SK-N-DZ (cell line): ENCODE data around the gene THOC6.
"Not testable (repeated sequence)": the region's sequence is repeated elsewhere in the genome, so short reads cannot be mapped to it uniquely, and the experiment has no call there.

Experiments used
- DNase-seq: peaks from one replicate; pipeline ENCODE4 v3.0.0-alpha.2; 2015; ENCODE audit warnings: low spot score

Gene THOC6

DNA sequence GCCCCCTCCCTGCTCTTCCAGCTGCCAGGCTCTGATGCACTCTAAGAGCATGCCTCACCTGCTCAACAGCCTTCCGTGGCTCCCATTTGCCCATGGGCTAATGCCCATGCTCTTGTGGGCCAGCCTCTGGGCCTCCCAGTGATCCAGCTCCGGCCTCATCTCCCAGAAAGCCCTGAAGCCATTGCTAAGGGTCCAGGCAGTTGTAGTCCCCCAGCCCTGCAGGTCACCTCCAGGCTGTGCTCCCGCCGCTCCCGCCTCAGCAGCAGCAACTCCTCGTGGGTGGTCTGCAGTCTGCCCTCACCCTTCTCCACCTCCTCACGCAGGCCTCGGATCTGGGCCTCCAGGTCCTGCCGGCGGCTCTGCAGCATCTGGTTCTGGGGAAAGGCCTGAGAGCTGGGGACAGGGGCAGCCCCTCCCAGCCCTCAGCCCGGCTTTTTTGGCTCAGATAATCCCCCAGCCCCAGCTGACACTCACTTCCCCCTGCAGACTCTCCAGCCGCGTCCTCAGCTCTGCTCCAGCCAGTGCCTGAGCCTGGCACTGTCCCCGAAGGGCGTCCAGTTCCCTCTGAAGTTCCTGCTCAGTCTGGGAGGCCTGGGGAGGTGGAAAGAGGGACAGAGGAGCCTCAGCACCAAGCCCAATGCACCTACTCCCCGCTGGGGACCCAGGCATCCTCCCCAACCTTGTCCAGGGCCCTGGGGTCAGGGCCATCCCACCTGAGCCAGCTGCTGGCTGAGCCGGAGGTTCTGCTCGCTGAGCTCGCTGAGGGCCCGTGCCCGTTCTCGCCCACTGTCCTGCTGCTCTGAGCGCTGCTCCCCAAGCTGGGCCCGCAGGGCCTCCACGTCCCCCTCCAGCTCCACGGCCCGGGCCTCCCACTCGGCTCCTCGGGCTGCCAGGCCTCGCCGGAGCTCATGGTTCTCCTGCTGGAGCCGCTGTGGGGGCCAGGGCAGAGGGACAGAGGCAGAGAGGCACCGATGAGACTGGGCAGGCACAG lies 6.7 kb downstream of the THOC6 start:
- DNase-seq: no peak

DNA sequence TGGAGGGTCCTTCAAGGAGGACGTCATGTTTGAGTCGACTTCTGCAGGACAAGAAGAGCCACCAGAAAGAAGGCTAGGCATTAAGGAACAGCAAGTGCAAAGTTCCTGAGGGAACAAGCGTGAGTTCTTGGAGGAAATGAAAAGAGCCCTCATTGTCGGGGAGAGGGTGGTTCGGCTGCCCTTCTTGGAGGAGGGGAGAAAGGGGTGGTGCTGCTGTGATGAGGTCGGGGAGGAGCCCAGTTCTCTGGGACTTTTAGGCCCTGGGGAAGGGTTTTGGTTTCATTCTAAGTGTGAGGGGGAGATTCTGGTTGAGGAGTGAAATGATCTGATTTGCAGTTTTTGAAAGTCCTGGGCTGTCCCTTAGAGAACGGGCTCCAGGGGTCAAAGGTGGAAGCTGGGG lies 8.8 kb downstream of the THOC6 start:
- no peak for DNase-seq

DNA sequence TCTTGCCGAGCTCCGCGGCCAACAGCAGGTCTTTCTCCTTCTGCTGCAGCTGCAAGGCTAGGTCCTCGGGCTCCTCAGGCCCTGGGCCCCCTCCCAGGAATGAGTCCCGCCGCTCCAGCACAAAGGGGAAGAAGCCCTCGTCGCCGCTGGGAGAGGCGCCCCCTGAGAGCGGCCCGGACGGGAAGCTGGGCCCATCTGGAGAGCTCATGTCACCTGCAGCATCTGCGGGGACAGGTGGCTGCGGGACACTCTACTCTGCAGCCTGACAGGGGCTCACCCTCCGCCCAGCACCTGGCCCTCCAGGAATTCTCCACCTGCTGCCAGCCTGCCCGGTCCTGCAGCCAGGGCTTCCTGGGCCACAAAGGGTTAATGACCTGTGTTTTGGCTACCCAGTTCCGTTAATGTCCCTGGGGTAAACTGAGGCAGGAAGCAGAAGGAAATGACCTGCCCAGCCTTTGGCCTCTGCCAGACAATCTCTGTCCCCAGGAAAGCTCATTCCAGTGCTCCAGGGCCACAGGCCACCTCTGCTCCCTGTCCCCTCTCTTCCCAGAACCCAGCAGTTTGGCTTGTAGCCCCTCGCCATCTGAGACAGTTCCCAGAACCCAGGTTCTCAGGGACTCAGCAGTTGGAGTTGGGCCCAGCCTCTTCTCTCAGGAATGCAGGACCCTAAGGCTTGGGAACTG lies 11.6 kb downstream of the THOC6 start:
- no peak for DNase-seq

DNA sequence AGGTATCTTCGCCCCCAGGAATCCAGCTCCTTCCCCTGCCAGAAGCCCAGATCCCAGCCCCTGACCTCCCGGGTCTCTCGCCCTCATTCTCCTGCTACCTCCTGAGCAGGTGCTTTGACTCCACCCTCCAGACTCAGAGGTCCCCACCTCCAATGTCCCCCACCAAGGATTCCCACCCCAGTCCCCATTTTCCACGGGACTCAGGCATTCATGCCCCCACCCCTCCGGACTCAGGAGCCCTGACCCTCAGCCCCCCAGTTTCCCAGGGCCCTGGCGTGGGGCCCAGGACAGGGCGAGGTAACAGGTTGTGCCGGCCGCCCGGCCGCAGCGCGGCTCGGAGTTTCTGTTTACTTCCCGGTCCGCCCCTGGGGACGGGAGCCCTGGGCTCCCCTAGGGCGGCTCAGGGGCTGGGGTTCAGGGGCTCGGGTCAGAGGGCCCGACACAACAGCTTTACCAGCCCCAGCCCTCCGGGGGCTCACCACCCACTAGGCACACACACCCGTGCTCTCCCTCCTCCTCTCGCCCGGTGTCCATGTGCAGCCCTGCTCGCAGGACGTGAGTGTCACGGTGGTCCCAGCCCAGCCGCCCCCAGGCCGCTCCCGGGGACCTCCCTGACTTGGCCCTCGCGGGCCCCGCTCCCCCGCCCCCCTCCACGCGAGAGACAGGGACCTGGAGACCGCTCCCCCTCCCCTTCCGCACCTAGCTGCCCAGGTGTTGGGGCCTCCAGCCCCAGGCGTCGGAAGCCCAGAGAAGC lies 12.3 kb downstream of the THOC6 start:
- no peak for DNase-seq

DNA sequence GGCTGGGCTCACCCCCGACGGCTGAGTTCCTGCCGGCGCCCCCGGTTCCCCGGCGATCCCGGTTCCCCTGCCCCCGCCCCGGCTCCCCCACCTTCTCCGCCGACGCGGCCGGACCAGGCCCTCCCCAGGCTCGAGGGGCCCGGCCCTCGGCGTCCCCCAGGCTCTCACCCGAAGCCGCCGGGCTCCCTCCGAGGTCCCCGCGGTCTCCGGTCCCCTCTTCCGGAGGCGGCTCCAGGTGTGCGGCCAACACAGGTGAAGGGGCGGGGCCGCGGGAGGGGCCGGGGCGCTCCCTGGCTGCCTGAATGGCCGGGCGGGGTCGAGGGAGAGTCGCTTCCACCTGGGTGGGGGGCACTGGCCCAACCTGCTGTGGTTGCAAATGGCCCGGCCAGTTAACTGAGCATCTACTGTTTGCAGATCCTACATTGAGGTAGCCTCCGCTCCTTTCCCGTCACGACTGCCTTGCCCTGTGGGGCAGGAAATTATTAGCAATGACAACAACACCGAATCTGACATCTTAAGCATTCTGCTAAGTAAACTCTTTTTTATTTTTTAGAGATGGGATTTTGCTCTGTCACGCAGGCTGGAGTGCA lies 13.0 kb downstream of the THOC6 start, which contains the start of gene BICDL2:
Gene BICDL2 (minus strand): TSS at position 219 of the 590 bp plus-strand sequence. CDS start 1,448 bp downstream, outside the sequence.
- no peak for DNase-seq

DNA sequence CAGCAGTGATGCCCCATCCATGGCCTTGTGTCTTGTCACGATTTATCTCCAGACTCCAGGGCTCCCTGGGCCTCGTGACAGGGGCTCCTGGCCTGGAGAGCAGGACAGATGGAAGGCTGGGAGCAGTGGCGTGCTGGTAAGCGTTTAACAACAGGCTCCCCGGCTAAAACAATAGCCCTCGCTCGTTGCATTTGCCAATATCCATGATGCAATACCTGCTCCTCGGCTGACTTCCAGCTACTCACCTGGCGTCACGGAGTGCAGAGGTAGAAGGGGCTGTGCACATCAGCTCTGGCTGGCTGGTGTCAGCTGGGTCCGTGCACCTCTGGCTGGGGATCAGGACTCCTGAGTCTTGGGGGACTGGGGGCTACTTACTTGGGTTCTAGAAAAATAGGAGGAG lies 14.4 kb downstream of the THOC6 start:
- no peak for DNase-seq

DNA sequence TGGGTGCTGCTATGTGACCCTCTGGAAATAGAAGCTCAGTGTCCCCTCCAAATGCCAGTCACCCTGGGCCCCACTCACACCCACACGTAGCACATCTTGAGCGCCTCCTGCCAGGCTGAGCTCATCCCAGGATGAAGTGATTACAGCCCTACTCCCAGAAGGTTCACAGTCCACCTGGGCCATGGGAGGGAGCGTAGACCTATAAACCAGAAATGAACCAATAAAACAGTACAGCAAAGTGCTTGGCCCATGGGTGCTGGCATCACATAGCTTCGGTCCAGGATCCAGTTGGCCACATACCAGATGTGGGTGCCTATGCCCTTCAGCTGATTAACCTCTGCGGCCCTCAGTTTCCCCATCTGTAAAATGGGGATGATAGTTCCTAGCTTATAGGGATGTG lies 15.1 kb downstream of the THOC6 start:
- DNase-seq: no peak

DNA sequence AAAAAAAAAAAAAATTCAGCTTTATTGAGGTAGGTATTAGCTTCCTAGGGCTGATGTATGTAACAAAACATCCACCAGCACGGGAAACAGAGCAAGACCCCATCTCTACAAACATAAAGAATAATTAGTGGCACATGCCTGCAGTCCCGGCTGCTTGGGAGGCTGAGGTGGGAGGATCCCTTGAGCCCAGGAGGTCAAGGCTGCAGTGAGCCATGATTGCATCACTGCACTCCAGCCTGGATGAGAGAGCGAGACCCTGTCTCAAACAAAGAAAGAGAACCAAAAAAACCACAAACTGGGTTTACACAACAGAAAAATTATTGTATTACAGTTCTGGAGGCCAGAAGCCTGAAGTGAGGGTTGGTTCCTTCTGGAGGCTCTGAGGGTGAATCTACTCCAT lies 18.5 kb downstream of the THOC6 start:
- DNase-seq: no peak

DNA sequence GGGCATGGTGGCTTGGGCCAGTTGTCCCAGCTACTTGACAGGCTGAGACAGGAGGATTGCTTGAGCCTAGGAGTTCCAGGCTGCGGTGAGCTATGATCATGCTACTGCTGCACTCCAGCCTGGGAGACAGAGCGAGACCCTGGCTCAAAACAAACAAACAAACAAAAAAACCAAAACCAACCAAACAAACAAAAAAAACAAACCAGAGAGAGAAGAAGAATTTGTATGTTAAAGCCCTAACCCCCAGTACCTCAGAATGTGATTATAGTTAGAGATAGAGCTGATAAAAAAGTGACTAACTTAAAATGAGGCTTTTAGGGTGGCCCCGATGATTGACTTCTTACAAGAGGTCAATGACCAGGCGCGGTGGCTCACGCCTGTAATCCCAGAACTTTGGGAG lies 20.9 kb downstream of the THOC6 start:
- DNase-seq: no peak

DNA sequence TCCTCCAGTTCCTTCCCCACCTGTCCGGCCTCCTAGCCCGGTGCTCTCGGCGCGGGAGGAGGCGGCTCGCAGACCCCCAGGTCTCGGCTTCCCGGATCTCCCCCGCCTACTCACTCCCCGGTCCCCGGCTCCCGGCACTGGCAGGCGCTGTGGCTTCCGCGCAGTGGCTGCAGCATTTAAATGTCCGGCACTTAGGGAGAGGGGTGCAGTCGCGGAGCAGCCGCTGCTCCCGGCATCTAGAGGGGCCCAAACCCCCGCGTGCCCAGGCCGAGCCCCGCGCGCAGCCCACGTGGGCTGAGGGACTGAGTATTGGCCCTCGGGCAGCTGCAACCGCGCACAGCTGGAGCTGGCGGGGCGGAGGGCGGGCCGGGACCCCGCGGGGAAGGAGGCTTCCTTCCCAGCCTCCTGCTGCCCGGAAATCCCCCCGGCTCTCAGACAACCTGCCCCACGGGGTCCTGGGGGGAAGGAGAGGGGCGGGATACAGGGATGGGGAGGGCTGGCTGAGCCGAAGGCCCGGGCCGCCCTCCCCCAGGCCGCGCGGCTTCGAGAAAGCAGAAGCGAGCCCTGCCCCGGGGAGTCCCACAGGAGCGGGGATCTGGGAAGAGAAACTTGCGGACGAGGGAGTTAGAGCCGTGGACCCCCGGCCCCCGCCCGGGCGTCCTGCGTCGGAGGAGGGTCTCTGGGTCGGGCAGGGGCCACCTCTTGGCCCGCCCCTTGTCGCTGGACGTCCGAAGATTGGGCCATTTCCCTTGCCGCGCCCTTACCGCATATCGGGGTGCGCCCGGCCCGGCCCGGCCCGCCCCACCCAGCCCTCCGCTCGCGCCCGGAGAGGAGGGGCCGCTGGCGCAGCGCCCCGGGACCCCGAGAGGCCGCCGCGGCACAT lies 22.2 kb downstream of the THOC6 start, which contains the start of gene MMP25:
Gene MMP25 (plus strand): TSS at position 804 of the 883 bp plus-strand sequence. CDS start 357 bp downstream, outside the sequence.
- no peak for DNase-seq

DNA sequence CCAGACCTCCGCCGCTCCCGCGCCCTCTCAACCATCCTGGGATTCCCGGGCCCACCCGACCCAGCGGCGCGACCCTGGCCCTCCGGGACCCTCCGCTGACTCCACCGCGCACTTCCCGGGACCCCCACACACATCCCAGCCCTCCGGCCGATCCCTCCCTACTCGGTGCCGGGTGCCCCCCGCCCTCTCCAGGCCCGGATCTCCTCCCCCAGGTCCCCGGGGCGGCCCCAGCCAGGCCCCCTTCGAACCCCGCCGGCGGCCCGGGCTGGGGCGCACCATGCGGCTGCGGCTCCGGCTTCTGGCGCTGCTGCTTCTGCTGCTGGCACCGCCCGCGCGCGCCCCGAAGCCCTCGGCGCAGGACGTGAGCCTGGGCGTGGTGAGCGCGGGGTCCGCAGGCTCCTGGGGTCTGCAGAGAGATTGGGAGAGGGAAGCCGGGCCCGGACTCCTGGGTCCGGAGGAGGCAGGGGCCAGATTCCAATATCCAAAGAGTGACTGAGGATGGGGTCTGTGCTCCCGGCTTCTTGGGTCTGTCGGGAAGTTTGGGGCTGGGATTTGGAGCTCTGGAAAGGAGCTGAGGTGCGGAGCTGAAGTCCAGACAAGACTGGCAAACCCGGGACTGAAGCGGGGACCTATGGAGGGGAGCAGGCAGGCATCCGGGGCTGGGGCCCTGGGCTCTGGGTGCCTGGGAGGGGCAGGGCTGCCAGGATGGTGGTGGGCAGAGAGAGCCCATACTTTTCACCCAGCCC lies 23.0 kb downstream of the THOC6 start:
- DNase-seq: no peak

DNA sequence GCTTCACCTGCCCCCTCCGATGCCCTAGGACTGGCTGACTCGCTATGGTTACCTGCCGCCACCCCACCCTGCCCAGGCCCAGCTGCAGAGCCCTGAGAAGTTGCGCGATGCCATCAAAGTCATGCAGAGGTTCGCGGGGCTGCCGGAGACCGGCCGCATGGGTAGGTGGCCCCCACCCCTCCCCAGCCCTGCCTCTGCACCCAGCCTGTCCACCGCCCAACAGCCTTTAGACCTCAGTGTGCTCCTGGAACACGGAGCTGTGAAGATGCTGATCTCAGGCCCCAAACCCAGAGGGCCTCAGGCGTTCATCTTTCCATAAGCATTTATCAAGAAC lies 23.5 kb downstream of the THOC6 start:
- no peak for DNase-seq

DNA sequence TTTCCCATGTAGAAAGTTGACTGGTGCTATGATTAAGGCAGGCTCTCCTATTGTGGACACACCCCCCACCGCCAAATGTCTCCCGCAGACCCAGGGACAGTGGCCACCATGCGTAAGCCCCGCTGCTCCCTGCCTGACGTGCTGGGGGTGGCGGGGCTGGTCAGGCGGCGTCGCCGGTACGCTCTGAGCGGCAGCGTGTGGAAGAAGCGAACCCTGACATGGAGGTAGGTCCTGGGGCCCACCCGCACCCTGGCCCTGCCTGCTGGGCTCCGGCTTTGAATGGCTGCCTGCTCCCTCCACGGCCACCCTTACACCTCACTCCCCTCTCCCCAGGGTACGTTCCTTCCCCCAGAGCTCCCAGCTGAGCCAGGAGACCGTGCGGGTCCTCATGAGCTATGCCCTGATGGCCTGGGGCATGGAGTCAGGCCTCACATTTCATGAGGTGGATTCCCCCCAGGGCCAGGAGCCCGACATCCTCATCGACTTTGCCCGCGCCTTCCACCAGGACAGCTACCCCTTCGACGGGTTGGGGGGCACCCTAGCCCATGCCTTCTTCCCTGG lies 26.2 kb downstream of the THOC6 start:
- DNase-seq: no peak

DNA sequence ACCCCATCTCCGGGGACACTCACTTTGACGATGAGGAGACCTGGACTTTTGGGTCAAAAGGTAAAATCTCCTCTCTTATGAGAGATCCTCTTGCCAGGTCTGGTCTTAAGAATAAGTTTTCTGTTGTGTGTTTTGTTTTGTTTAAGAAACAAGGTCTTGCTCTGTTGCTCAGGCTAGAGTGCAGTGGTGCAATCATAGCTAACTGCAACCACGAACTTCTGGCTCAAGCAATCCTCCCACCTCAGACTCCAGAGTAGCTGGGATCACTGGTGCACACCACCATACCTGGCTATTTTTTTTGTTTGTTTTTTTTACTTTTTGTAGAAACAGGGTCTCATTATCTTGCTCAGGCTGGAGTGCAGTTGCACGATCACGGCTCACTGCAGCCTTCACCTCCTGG lies 26.7 kb downstream of the THOC6 start:
- no peak for DNase-seq

DNA sequence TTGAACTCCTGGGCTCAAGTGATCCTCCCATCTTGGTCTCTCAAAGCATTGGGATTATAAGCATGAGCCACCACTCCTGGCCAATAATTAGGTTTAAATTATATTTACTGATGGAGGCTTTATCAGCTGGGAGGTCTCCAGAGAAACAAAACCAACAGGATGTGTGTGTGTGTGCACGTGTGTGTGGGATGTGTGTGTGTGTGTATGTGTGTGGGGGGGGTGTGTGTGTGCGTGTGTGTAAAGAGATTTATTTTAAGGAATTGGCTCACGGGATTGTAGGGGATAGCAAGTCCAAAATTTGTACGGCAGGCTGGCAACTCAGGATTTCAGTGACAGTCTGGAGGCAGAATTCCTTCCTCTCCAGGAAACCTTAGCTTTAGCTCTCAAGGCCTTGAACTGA lies 27.2 kb downstream of the THOC6 start:
- no peak for DNase-seq

DNA sequence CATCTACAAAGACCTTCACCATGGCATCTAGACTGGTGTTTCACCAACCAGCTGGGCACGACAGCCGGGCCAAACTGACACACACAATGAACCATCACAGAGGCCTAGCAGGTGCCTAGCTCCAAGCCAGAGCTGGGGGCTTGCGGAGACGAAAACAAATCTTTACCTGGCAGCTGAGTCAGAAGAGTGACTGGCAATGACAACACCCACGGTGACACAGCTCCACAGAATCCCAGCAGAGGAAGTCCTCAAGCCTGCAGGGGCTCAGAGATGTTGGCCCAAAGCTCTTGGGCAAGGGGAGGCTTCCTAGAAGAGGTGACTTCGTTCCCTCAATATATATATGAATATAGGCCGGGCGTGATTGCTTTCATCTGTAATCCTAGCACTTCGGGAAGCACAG lies 27.7 kb downstream of the THOC6 start:
- DNase-seq: no peak

DNA sequence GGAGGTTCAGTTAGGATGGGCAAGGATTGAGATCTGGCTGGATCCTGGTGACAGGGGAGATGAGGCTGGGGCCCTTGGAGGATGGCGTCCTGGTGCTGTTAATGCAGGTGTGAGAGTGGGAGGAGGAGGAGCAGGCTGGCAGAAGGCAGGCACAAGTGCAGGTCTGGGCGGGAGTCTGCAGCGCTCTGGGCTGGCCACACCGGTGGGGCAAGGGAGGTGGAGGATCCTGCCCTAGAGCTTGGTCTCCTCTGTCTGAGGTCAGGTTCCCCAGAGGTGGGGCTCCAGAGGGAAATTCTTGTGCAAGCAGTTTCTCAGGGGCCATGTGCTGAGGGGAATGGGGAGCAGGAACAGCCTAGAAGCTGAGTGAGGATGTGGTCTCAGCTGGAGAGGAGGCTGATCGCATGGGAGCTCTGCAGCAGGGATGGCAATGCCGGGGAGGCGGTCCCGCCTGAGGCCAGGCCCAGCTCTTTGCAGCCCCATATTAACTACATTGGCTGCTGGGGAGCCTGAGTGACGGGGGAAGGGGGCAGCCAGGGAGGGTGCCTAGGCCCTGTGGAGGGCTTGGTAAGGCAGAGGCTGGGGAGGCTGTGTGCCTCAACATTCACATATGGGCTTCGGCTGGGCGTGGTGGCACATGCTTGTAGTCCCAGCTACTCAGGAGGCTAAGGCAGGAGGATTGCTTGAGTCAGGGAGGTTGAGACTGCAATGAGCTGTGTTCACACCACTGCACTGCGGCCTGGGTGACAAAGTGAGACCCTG lies 28.9 kb downstream of the THOC6 start:
- not testable (repeated sequence) for DNase-seq

DNA sequence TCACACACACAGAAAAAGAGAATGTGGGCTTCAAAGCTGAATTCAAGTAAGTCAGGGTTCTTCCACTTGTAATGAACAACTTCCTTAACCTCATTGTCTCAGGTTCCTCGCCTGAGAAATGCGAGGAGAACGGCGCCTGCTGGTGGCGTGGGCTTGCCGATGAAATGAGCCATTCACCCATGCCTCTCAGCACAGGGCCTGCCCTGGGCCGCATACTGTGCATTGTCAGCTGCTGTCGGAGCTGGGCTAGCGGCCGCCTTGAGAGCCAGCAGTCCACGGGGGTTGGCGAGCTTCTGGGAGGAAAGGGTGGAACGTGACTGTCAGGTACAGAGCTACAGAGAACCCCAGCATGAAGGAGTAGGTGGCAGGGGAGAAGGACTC lies 29.5 kb downstream of the THOC6 start:
- not testable (repeated sequence) for DNase-seq
